ENCODE measurements around the gene FGF18.

The FGF18 gene

DNA sequence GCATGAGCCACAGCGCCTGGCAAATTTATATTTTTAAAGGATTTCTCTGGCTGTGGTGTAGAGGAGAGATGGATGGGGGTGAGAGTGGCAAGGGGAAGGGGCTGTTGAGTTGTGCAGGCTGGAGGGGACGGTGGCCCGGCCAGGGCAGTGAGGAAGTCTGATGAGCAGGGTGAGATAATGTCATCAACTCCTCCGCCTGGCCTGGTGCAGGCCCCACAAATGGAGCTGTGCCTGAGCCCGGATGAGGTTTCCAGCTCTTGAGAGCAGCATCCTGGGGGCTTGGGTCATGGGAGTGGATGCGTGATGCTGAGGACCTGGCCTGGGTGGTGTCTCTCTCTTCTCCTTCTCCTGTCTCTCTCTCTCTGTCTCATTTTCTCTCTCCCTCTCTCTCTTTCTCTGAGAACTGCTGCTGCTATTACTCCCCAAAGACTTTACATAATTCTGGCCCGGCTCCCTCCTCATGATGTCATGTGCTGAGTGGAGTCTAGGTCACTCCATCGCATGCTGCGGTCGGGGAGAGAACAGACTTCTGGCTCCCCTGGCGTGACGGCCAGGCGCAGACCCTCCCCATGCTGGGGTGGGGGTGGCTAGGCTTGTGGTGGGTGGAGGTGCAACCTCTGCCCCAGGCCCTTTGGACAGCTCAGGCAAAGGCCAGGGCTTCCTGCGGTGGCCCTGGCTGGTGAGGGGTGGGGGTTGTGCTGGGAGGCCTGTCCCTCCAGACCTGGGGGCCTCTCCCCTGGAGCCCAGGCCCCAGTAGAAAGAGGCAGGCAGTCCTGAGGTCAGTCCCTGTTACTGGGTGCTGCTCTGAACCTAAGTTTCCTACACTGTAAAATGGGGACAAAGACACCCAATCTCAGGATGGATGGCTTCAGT, 26.4 kb downstream of the FGF18 start:
- H3K27me3 ChIP-seq (ENCODE audit: low read depth, low read length), result no peaks in the 10 kb centered on the region
- no peaks in the 10 kb centered on the region for H4K20me1 ChIP-seq (ENCODE audit: insufficient read depth, low read length)
- H3K36me3 ChIP-seq (replicated peaks; ENCODE audit: low read depth, low read length), result no peaks in the 10 kb centered on the region
- no peak overlapping the region for H2AFZ ChIP-seq (ENCODE audit: low read depth, low read length)
- no peak overlapping the region for H3K9ac ChIP-seq (ENCODE audit: low read length)
- no peak overlapping the region for H3K4me2 ChIP-seq (ENCODE audit: low read length)
- no peak overlapping the region for H3K27ac ChIP-seq (ENCODE audit: low read length)
- TF ChIP-seq CTCF (IDR thresholded peaks at IDR 0.05; ENCODE audit: low read depth, low read length), result no peak
- TF ChIP-seq EZH2phosphoT487 (IDR thresholded peaks at IDR 0.05; ENCODE audit: low read depth), result no peak
- no peaks in the 10 kb centered on the region for H3K79me2 ChIP-seq (ENCODE audit: low read length)
- peaks cover 3% of the 10 kb centered on the region; the same call in 1 of the 2 replicates for H3K4me1 ChIP-seq (ENCODE audit: low read length)
- no peaks in the 10 kb centered on the region for H3K9me3 ChIP-seq (ENCODE audit: insufficient read depth, low read length)
- no peak overlapping the region for H3K4me3 ChIP-seq (ENCODE audit: low read length)

GRCh38 chr5:171447226-171447625, 27.8 kb downstream of the FGF18 start:
- H3K9me3 ChIP-seq (ENCODE audit: insufficient read depth, low read length), result no peaks in the 10 kb centered on the region
- no peak overlapping the region for H3K4me2 ChIP-seq (ENCODE audit: low read length)
- no peaks in the 10 kb centered on the region for H4K20me1 ChIP-seq (ENCODE audit: insufficient read depth, low read length)
- H3K4me1 ChIP-seq (ENCODE audit: low read length), result peaks cover 3% of the 10 kb centered on the region; the same call in 1 of the 2 replicates
- no peak overlapping the region for H3K4me3 ChIP-seq (ENCODE audit: low read length)
- TF ChIP-seq CTCF (IDR thresholded peaks at IDR 0.05; ENCODE audit: low read depth, low read length) (no peak), EZH2phosphoT487 (IDR thresholded peaks at IDR 0.05; ENCODE audit: low read depth) (no peak)
- H2AFZ ChIP-seq (ENCODE audit: low read depth, low read length), result no peak overlapping the region
- no peaks in the 10 kb centered on the region for H3K79me2 ChIP-seq (ENCODE audit: low read length)
- H3K27me3 ChIP-seq (ENCODE audit: low read depth, low read length), result no peaks in the 10 kb centered on the region
- H3K9ac ChIP-seq (ENCODE audit: low read length), result no peak overlapping the region
- H3K36me3 ChIP-seq (replicated peaks; ENCODE audit: low read depth, low read length), result no peaks in the 10 kb centered on the region
- no peak overlapping the region for H3K27ac ChIP-seq (ENCODE audit: low read length)

DNA sequence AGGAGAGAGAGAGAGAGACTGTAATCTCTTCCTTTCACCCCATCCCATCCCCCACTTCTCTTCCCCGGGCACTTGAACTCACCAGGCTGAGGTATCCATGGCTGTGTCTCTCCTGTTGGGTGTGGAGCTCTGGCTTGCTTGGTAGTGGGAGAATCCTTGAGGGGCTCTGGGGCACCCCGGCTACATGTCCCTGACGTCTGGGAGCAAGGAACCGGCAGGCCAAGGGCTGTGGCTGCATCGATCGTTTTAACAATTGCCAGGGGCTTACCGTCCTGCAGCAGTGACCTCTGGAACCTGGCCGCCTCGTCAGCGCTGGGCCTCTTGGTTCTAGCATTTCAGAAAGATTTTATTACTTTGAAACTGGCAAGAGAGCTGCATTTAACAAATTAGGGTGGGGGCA, 30.0 kb downstream of the FGF18 start:
- Histone ChIP-seq H4K20me1 (ENCODE audit: insufficient read depth, low read length) (no peaks in the 10 kb centered on the region), H3K36me3 (replicated peaks; ENCODE audit: low read depth, low read length) (no peaks in the 10 kb centered on the region), H3K27ac (ENCODE audit: low read length) (no peak overlapping the region), H3K9me3 (ENCODE audit: insufficient read depth, low read length) (no peaks in the 10 kb centered on the region), H3K9ac (ENCODE audit: low read length) (no peak overlapping the region), H3K4me3 (ENCODE audit: low read length) (no peak overlapping the region), H3K79me2 (ENCODE audit: low read length) (no peaks in the 10 kb centered on the region), H3K4me2 (ENCODE audit: low read length) (no peak overlapping the region), H2AFZ (ENCODE audit: low read depth, low read length) (no peak overlapping the region), H3K4me1 (ENCODE audit: low read length) (no peaks in the 10 kb centered on the region), H3K27me3 (ENCODE audit: low read depth, low read length) (no peaks in the 10 kb centered on the region)
- no peak for TF ChIP-seq EZH2phosphoT487 (IDR thresholded peaks at IDR 0.05; ENCODE audit: low read depth)
- no peak for TF ChIP-seq CTCF (IDR thresholded peaks at IDR 0.05; ENCODE audit: low read depth, low read length)

- Histone ChIP-seq H3K4me1 (ENCODE audit: low read length) (no peaks in the 10 kb centered on the region), H3K4me2 (ENCODE audit: low read length) (no peak overlapping the region), H4K20me1 (ENCODE audit: insufficient read depth, low read length) (no peaks in the 10 kb centered on the region), H2AFZ (ENCODE audit: low read depth, low read length) (no peak overlapping the region), H3K79me2 (ENCODE audit: low read length) (no peaks in the 10 kb centered on the region), H3K27me3 (ENCODE audit: low read depth, low read length) (no peaks in the 10 kb centered on the region), H3K27ac (ENCODE audit: low read length) (no peak overlapping the region), H3K9ac (ENCODE audit: low read length) (no peak overlapping the region), H3K4me3 (ENCODE audit: low read length) (no peak overlapping the region), H3K36me3 (replicated peaks; ENCODE audit: low read depth, low read length) (no peaks in the 10 kb centered on the region), H3K9me3 (ENCODE audit: insufficient read depth, low read length) (no peaks in the 10 kb centered on the region)
- TF ChIP-seq CTCF (IDR thresholded peaks at IDR 0.05; ENCODE audit: low read depth, low read length), result no peak
- TF ChIP-seq EZH2phosphoT487 (IDR thresholded peaks at IDR 0.05; ENCODE audit: low read depth), result no peak
Observed at GRCh38 chr5:171450423-171451331, 31.2 kb downstream of the FGF18 start.
